ENCODE data around the gene POLR2H.
A peak's percentile ranks its signal among the peaks of the same experiment; 100 is the strongest.

The POLR2H gene

GRCh38 chr3:184334470-184335158 lies 26.9 kb upstream of the POLR2H start:
- peak; percentile 67 for DNase-seq (ENCODE audit: low read depth)
- H3K4me3 ChIP-seq (ENCODE audit: low read length), result no peak overlapping the region
- no peak for TF ChIP-seq CTCF (conservative IDR thresholded peaks at IDR 0.05; ENCODE audit: low read length)

GRCh38 chr3:184335291-184335660 lies 26.2 kb upstream of the POLR2H start:
- peak overlapping the region; percentile 73; the same call in 1 of the 2 replicates for H3K4me3 ChIP-seq (ENCODE audit: low read length)

GRCh38 chr3:184335661-184336546 lies 25.6 kb upstream of the POLR2H start:
- DNase-seq (ENCODE audit: low read depth), result peak; percentile 66
- TF ChIP-seq CTCF (conservative IDR thresholded peaks at IDR 0.05; ENCODE audit: low read length), result no peak

More at GRCh38 chr3:184335291-184335660, 26.2 kb upstream of the POLR2H start:
- peak; percentile 15 for DNase-seq (ENCODE audit: low read depth)
- no peak for TF ChIP-seq CTCF (conservative IDR thresholded peaks at IDR 0.05; ENCODE audit: low read length)

GRCh38 chr3:184336547-184337398 lies 24.7 kb upstream of the POLR2H start:
- peak overlapping the region; percentile 73 for H3K4me3 ChIP-seq (ENCODE audit: low read length)
- TF ChIP-seq CTCF (conservative IDR thresholded peaks at IDR 0.05; ENCODE audit: low read length), result no peak
- peak; percentile 70 for DNase-seq (ENCODE audit: low read depth)

More at GRCh38 chr3:184335661-184336546, 25.6 kb upstream of the POLR2H start:
- H3K4me3 ChIP-seq (ENCODE audit: low read length), result peak overlapping the region; percentile 73

- H3K4me3 ChIP-seq (ENCODE audit: low read length), result peak within 1 kb of the TSS; percentile 73
- DNase-seq (ENCODE audit: low read depth), result peak; percentile 50
- TF ChIP-seq CTCF (conservative IDR thresholded peaks at IDR 0.05; ENCODE audit: low read length), result no peak
These were observed 24.2 kb upstream of the POLR2H start, which contains the start of gene FAM131A for GRCh38 chr3:184337399-184337714. FAM131A (plus strand) TSS chr3:184337600; CDS start chr3:184337631, 31 bp downstream.

GRCh38 chr3:184337981-184338380 lies 23.5 kb upstream of the POLR2H start:
- TF ChIP-seq CTCF (conservative IDR thresholded peaks at IDR 0.05; ENCODE audit: low read length), result no peak
- DNase-seq (ENCODE audit: low read depth), result no peak
- no peak overlapping the region for H3K4me3 ChIP-seq (ENCODE audit: low read length)
